HFFc6 (cell line): ENCODE measurements around the gene CLCNKB. TPM values are rescaled to one million over a fixed set of nuclear protein-coding genes. Genes with fewer than 3 reads are reported as not detected.

ENCODE experiments used
- DNase-seq: peaks from one replicate; pipeline ENCODE4 v3.0.0-alpha.2; 2018
- H3K27ac Mint-ChIP-seq: 2 replicates; pipeline ENCODE4 v1.8.0; 2020; ENCODE audit warnings: mild to moderate bottlenecking, mixed read lengths
- H3K27me3 Mint-ChIP-seq: 2 replicates; pipeline ENCODE4 v1.8.0; 2021; ENCODE audit warnings: mild to moderate bottlenecking, moderate library complexity, mixed read lengths; ENCODE audit not compliant: insufficient read depth
- H3K36me3 Mint-ChIP-seq: 2 replicates; pipeline ENCODE4 v1.8.0; 2021; ENCODE audit warnings: low read depth, mixed read lengths
- H3K4me1 Mint-ChIP-seq: 2 replicates; pipeline ENCODE4 v1.8.0; 2020; ENCODE audit warnings: low read depth, mixed read lengths
- H3K4me3 Mint-ChIP-seq: 2 replicates; pipeline ENCODE4 v1.8.0; 2020; ENCODE audit warnings: mild to moderate bottlenecking, moderate library complexity, mixed read lengths
- H3K9me3 Mint-ChIP-seq: 2 replicates; pipeline ENCODE4 v1.8.0; 2020; ENCODE audit warnings: mild to moderate bottlenecking, mixed read lengths
- CTCF ChIP-seq: fragments of 200-600 bp; sonication (generic); IDR thresholded peaks from 2 replicates; pipeline ENCODE4 v1.5.0; 2021; ENCODE audit warnings: antibody characterized with exemption, mild to moderate bottlenecking
- total RNA-seq, 6 experiments: library from RNA; stranded (reverse); fragmentation: NEBNext Ultra II Directional; extraction: Animal tissue kit (Norgen Biotek cat#: 25700); gene quantifications; 2 replicates in 1 of 6; 3 replicates in 5 of 6; pipeline ENCODE4 v1.2.3, GENCODE V29; 2021

Gene CLCNKB
- total RNA-seq, 6 experiments from 2014 or later = 0.10 to 0.14 TPM; not detected in 4

GRCh38 chr1:16081636-16082035 lies 38.1 kb downstream of the CLCNKB start:
- no peak for TF ChIP-seq CTCF
- no peaks in the 10 kb centered on the region for H3K9me3 Mint-ChIP-seq
- H3K27ac Mint-ChIP-seq = no peak overlapping the region
- no peaks in the 10 kb centered on the region for H3K36me3 Mint-ChIP-seq
- no peak overlapping the region for H3K4me3 Mint-ChIP-seq
- H3K27me3 Mint-ChIP-seq = peaks cover 3% of the 10 kb centered on the region; the same call in 1 of the 2 replicates
- DNase-seq = no peak
- peaks cover 20% of the 10 kb centered on the region for H3K4me1 Mint-ChIP-seq

- no peaks in the 10 kb centered on the region for H3K36me3 Mint-ChIP-seq
- no peaks in the 10 kb centered on the region for H3K27me3 Mint-ChIP-seq
- TF ChIP-seq CTCF = peak; percentile 96
- H3K4me1 Mint-ChIP-seq = peaks cover 14% of the 10 kb centered on the region
- H3K9me3 Mint-ChIP-seq = no peaks in the 10 kb centered on the region
- no peak overlapping the region for H3K27ac Mint-ChIP-seq
- DNase-seq = peak; percentile 47
- H3K4me3 Mint-ChIP-seq = no peak overlapping the region
These were observed 38.9 kb downstream of the CLCNKB start for GRCh38 chr1:16082283-16083038.

GRCh38 chr1:16083486-16083885 lies 39.9 kb downstream of the CLCNKB start:
- Mint-ChIP-seq H3K4me1 (peaks cover 11% of the 10 kb centered on the region), H3K27me3 (no peaks in the 10 kb centered on the region), H3K27ac (no peak overlapping the region), H3K9me3 (no peaks in the 10 kb centered on the region), H3K36me3 (no peaks in the 10 kb centered on the region), H3K4me3 (no peak overlapping the region)
- DNase-seq = no peak
- TF ChIP-seq CTCF = no peak

- peaks cover 21% of the 10 kb centered on the region for H3K4me1 Mint-ChIP-seq
- no peaks in the 10 kb centered on the region for H3K36me3 Mint-ChIP-seq
- H3K27ac Mint-ChIP-seq = no peak overlapping the region; the same call in 1 of the 2 replicates
- H3K9me3 Mint-ChIP-seq = no peaks in the 10 kb centered on the region
- H3K27me3 Mint-ChIP-seq = no peaks in the 10 kb centered on the region; the same call in 1 of the 2 replicates
- no peak overlapping the region for H3K4me3 Mint-ChIP-seq
- no peak for DNase-seq
- TF ChIP-seq CTCF = no peak
These were observed 41.9 kb downstream of the CLCNKB start for GRCh38 chr1:16085522-16085921.

GRCh38 chr1:16087733-16088132 lies 44.2 kb downstream of the CLCNKB start:
- Mint-ChIP-seq H3K27me3 (no peaks in the 10 kb centered on the region; the same call in 1 of the 2 replicates), H3K4me1 (peaks cover 21% of the 10 kb centered on the region), H3K36me3 (no peaks in the 10 kb centered on the region), H3K4me3 (no peak overlapping the region), H3K27ac (peak overlapping the region; percentile 72), H3K9me3 (no peaks in the 10 kb centered on the region)
- no peak for TF ChIP-seq CTCF
- no peak for DNase-seq
